ENCODE results near the gene PDCD1. TPM values are rescaled to one million over a fixed set of nuclear protein-coding genes. Genes with fewer than 3 reads are reported as not detected.

The PDCD1 gene
- total RNA-seq, 2 donors from 2014 or later = 22.5 to 25.4 TPM

DNA sequence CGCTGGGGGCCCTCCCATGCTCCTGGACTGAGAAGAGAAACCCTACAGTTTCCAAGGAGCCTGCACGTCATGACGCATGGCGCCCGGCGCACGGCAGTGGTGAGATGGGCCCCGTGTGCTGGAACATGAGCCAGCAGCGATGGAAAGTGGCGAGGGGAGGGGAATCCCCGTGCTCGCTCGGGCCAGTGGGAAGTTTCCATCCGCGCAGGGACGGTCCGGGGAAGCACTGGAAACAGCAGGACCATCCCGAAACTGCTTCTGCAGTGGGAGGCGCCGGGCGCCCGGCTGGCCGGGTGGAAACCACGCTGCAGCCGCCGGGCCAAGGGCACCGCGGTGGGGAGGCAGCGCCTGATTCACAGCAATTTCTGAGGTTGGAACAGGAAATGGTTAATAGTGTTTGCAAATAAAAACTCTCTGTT lies 4.9 kb upstream of the PDCD1 start:
- ATAC-seq (peak; percentile 34 to 67), DNase-seq (ENCODE audit: low spot score in 2 of 2) (peak; percentile 50 to 88)
- Mint-ChIP-seq H3K9me3 (peaks cover 11 to 26% of the 10 kb centered on the region in 2 donors), H3K27ac (peak overlapping the region; percentile 55 to 83), H3K36me3 (peaks cover 5 to 23% of the 10 kb centered on the region in 2 donors)

DNA sequence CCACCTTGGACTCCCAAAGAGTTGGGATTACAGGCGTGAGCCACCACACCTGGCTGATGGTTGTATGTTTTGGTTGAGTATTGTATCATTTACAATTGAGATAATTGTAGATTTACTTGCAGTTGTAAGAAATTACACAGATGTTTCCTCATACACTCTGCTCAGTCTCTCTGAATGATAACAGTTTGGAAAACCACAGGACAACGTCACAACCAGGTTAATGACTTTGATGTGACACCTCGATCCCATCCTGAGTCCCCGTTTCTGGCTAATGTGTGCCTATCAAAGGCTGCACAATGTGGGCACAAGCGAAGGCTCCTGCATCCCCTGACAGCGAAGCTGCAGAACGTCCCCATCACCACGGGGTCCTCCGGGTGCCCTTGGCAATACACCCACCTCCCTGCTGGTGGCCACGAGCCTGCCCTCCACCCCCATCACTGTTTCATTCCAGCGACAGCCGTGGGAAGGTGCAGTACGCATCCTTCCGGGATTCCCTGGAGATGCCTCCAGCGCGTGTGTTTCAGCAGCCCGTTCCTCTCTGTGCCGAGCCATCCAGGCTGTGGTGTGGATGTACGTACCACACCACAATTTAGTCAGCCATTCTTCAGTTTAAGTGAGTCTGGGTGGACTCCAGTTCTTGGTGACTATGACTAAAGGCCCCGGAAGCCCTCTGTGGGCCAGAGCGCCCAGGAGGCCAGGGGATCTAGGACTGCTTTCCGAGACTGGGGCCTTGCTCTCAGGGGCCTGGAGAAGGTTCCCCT lies 4.3 kb upstream of the PDCD1 start:
- no peak for DNase-seq (ENCODE audit: low spot score in 2 of 2)
- peaks cover 11 to 26% of the 10 kb centered on the region in 2 donors for H3K9me3 Mint-ChIP-seq
- H3K27ac Mint-ChIP-seq = peak overlapping the region; percentile 55 to 83
- peaks cover 5 to 26% of the 10 kb centered on the region in 2 donors for H3K36me3 Mint-ChIP-seq
- no peak for ATAC-seq

DNA sequence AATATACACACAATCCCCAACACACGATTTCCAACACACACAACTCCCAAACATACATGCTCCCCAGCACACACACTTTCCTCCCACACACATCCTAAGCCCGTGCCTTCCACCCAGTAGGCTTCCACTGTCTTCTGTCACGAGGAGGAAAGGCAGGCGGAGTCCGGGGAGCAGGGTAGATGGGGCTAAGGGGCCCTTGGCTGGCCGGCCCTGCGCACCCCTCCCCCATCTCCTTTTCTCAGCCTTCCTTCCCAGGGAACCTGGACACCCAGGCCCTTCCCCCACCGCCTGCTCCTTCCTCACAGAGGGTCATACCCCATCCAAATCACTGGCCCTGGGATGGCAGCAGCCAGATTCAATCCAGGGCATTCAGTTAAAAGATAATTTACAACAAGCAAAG lies 3.4 kb upstream of the PDCD1 start:
- peak overlapping the region; percentile 6 to 20 for H3K27ac Mint-ChIP-seq

DNA sequence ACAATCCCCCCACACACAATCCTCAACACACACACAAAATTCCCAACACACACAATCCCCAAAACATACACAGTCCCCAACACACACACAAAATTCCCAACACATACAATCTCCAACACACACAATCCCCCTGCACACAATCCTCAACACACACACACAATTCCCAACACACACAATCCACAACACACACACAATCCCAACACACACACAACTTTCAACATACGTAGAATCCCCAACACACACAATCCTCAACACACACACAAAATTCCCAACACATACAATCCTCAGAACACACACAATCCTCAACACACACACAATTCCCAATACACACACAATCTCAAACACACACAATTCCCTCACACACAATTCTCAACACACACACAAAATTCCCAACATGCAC lies 2.6 kb upstream of the PDCD1 start:
- ATAC-seq (no peak), DNase-seq (ENCODE audit: low spot score in 2 of 2) (no peak)
- Mint-ChIP-seq H3K27ac (peak overlapping the region; percentile 20 to 44), H3K36me3 (peaks cover 10 to 27% of the 10 kb centered on the region in 2 donors), H3K9me3 (peaks cover 11 to 26% of the 10 kb centered on the region in 2 donors)

More for the DNA sequence above, 3.4 kb upstream of the PDCD1 start:
- H3K36me3 Mint-ChIP-seq = peaks cover 5 to 27% of the 10 kb centered on the region in 2 donors
- ATAC-seq (no peak), DNase-seq (ENCODE audit: low spot score in 2 of 2) (no peak)
- peaks cover 11 to 26% of the 10 kb centered on the region in 2 donors for H3K9me3 Mint-ChIP-seq

DNA sequence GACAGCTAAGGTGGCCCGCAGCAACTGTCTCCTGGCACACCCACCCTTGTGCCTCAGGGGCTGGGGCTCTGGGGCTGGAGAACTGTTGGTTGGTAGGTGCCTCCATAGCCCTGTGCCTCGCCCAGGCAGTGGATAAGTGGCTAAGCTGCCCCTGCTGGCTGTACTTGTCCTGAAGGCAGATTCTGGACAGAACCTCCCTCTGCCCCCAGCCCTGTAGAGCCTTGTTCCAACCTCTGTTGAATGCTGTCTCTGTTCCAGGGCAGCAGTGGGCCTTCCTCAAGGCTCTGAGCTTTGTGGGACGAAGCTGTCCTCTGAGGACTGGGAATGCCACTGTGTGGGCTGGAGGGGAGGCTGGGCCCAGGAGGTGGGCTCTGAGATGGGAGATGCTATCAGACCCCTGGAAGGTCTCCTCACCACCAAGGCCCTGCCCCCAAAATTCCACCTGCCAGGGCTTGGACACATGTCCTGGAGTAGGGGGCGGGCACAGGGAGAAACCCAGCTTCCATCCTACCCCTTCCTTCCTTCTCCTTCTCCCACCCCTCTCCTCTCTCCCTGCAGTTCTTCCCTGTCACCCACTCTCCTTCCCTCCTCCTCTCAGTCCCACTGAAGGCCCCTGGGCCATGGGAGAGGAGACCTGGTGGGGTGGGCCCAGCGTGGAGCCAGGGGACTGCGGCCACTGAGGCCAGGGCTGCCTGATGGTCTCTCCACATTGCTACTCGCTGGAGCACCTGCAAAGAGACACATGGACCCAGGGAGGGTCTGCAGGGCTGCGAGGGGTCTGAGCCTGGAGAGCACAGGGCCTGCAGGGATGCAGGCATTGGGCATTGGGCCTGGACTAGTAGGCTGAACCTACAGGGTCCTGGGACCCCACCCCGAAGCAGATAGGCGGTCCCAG lies 1.7 kb upstream of the PDCD1 start:
- DNase-seq (ENCODE audit: low spot score in 2 of 2) (no peak), ATAC-seq (peak; percentile 23 to 55)
- Mint-ChIP-seq H3K27ac (peak overlapping the region; percentile 5 to 94), H3K9me3 (peaks cover 11 to 26% of the 10 kb centered on the region in 2 donors), H3K36me3 (peaks cover 10 to 27% of the 10 kb centered on the region in 2 donors)

DNA sequence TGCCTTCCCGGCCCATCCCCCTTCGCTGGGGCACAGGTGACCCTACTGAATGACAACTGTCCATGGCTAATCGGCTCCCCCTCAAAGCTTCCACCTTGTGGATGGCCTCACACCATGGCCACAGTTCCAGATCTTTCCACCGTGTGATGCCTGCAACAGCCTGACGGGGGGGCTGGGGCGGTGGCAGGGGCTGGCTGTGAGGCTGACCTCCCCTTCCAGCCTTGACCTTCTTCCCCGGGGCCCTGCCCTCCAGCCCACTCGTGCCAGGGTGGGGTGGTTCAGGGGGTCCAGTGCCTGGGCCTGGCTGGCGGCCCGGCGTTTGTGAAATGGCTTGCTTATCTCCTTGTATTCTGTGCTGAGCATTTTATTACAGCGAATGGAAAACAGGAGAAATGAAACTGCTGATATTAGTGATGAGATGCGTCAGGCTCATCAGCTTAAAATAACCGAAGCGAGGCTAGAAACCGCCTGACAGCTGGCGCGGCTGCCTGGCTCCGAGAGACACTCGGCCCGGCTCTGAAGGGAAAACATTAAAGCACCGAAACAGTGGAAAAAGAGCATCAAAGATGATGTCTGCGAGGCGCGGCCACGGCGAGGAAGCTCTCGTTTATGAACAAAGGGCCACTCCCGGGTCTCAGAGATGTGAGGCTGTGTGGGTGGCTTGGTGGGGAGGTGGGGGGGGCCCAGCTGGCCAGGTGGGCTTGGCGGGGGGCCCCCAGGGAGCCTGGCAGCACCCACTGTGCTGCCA lies 916 bp upstream of the PDCD1 start:
- Mint-ChIP-seq H3K9me3 (peaks cover 7 to 20% of the 10 kb centered on the region in 2 donors), H3K27ac (peak overlapping the region; percentile 85 to 94), H3K36me3 (peaks cover 10 to 27% of the 10 kb centered on the region in 2 donors)
- ATAC-seq = peak; percentile 61 to 70
- DNase-seq (ENCODE audit: low spot score in 2 of 2) = peak; percentile 69 to 83

DNA sequence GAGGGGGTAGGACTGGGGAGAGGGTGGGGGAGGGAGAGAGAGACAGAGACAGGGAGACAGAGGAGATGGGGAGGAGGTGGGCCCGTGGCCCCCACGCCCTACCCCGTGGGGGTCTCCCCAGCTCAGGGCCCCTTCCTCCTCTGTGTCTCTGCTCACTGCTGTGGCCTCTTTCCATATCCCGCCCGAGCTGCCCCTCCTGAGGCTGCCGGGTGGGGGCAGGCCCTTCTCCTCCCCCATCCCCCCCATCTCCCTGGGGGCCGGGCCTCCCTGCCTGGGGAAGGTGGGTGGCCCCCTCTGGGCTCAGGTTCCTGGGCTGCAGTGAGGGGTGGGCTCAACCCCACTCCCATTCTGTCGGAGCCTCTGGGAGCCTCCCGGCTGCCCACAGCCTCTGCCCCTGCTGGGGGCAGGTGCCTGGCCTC lies 332 bp upstream of the PDCD1 start:
- peak overlapping the region in 1 of 2 donors; percentile 94 for H3K27ac Mint-ChIP-seq
- DNase-seq (ENCODE audit: low spot score in 2 of 2) (peak in 1 of 2 donors; percentile 65), ATAC-seq (peak in 1 of 2 donors; percentile 44)
- H3K9me3 Mint-ChIP-seq = peaks cover 1 to 14% of the 10 kb centered on the region in 2 donors
- H3K36me3 Mint-ChIP-seq = peaks cover 6 to 22% of the 10 kb centered on the region in 2 donors

DNA sequence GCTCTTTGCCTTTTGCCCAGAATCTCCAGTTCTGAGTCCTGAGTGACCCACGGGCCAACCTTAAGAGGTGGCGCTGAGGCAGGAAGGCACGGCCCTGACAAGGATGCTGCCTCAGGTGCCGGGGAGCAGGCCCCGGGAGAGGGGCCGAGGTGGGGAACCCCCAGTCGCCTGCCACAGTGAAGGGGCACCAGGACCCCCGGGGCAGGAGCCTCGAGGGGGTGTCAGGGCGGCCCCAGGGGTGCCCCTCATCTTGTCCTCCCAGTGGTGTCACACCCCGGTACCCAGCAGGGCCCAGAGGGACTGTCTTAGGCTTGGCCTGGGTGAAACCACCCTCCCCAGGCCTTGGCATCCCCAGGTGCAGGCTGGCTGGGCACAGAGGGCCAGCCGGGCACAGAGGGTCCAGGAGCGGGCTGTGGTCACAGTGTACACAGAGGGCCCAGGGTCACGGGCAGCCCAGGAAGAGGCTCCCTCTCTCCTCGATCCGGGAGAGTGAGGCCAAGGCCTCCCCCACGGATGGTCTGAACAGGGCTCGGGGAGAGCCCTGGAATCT lies 1.0 kb downstream of the PDCD1 start:
- H3K27ac Mint-ChIP-seq = peak overlapping the region in 1 of 2 donors; percentile 94
- peaks cover 5 to 19% of the 10 kb centered on the region in 2 donors for H3K36me3 Mint-ChIP-seq
- ATAC-seq (no peak), DNase-seq (ENCODE audit: low spot score in 2 of 2) (no peak)
- peaks cover 0 to 12% of the 10 kb centered on the region in 2 donors for H3K9me3 Mint-ChIP-seq

DNA sequence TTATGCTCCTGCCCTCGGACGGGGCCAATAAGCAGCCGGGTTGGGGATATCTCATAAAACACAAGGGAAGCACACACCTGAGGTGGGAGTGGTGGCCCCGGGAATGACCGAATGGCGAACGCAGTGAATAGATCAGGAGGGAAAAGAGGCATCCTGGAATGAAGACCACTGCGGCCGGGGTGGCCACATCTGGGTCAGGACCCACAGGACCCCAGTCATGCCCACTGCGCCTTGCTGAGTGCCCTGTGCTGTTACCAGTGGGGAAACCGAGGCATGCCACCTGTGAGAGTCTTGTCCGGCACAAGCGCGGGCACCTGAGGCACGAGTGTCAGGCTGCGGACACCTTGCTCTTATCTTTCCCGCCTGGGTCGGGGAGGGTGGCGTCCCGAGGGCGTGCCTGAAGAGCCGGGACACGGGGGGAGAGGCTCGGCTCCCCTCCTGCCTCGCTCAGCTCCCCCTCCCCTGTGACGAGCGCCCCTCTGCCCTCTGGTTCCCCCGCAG lies 1.6 kb downstream of the PDCD1 start:
- Mint-ChIP-seq H3K9me3 (peaks cover 0 to 11% of the 10 kb centered on the region in 2 donors), H3K36me3 (peaks cover 5 to 15% of the 10 kb centered on the region in 2 donors), H3K27ac (no peak overlapping the region)
- DNase-seq (ENCODE audit: low spot score in 2 of 2) (no peak), ATAC-seq (no peak)

DNA sequence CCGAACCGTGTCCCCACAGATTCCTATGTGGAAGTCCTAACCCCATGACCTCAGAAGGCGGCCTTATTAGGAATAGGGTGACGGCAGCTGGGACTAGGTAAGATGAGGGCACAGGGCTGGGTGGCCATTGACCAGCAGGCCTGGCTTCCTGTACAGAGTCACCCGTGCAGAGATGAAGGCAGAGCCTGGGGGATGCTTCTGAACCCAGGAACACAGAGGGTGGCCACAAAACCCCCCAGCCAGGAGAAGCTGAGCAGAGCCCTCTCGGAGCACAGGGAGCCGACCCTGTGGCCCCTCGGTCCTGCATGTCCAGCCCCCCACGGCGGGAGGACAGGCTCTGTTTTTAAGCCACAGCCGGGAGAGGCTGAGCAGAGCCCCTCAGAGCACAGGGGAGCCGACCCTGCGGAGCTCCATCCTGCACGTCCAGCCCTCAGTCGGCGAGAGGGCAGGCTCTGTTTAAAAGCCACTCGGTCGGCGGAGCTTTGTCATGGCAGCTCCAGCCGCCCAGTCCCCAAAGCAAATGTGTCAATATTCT lies 2.7 kb downstream of the PDCD1 start:
- H3K36me3 Mint-ChIP-seq = peaks cover 4 to 5% of the 10 kb centered on the region in 2 donors
- ATAC-seq = no peak
- H3K27ac Mint-ChIP-seq = no peak overlapping the region
- no peaks in the 10 kb centered on the region for H3K9me3 Mint-ChIP-seq
- DNase-seq (ENCODE audit: low spot score in 2 of 2) = no peak

DNA sequence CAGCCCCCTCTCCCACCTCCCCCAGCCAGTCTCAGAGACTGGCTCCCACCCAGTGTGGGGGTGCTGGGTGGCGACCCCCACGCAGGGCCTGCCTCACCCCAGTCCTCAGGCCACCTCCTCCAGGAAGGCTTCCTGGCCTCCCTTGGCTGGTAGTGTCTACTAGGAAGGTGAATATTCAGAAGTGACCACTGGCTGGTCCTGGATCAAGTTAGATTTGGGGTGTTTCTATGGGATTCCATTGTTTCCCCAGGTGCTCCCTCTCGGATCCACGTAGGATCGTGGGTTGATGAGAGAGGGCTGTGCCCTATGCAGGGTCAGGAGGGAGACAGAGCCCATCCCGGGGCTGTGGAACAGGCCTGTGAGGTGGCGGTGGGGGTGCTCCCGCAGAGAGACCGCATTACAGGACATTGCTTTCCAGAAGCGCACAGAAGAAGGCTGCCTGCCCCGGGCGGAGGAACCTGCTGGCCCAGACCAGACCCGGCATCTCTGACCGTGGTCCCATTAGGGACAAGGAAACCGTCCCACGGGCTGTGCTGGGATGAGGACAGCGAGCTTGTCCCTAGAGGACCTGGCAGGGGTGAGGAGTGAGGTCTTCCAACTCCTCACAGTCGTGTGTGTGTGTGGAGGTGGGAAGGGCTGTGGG lies 3.3 kb downstream of the PDCD1 start:
- H3K9me3 Mint-ChIP-seq = no peaks in the 10 kb centered on the region
- H3K27ac Mint-ChIP-seq = no peak overlapping the region
- peaks cover 4 to 5% of the 10 kb centered on the region in 2 donors for H3K36me3 Mint-ChIP-seq
- no peak for ATAC-seq
- peak in 1 of 2 donors; percentile 53 for DNase-seq (ENCODE audit: low spot score in 2 of 2)

DNA sequence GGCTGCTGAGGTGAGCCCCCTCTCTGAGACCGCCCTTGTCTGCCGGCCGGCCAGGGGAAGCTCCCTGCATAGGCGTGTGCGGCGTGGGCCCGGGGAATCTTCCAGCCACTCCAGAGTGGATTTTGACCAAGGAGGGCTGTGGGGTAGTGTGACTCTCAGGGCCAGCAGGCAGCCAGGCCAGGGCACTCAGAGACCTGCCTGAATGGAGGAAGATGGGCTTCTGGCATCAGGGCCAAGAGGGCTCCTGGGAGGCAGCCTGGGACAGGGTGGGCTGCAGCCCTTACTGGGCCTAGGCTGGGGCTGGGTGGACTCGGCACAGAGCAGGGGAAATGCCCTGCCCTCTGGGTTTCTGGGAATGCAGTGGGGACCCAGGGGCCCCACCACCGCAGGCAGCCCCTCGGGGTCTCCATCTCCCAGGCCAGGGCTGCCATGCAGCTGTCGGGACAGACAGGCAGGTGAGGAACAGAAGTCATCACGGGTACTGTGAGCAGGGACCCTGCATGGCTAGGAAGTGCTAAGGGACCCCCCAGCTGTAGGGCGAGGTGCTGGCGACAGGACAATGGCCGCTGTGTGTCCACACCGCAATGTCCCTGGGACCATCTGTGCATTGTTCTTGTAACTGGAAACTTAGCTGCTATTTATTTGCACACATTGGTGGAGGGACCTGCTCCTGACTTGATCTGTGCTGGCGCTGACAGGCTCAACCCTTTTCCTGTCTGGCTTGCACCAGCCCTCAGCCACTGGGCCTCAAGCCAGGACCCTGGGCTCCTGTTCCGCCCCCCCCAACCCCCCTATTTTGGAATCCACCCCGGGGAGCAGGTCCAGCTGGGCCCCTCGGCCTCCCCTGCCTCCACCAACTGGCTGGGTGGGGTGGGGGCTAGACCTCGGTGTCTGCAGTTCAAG lies 4.1 kb downstream of the PDCD1 start:
- Mint-ChIP-seq H3K36me3 (peaks cover 4 to 5% of the 10 kb centered on the region in 2 donors), H3K27ac (no peak overlapping the region), H3K9me3 (no peaks in the 10 kb centered on the region)
- peak in 1 of 2 donors; percentile 51 for DNase-seq (ENCODE audit: low spot score in 2 of 2)
- no peak for ATAC-seq

DNA sequence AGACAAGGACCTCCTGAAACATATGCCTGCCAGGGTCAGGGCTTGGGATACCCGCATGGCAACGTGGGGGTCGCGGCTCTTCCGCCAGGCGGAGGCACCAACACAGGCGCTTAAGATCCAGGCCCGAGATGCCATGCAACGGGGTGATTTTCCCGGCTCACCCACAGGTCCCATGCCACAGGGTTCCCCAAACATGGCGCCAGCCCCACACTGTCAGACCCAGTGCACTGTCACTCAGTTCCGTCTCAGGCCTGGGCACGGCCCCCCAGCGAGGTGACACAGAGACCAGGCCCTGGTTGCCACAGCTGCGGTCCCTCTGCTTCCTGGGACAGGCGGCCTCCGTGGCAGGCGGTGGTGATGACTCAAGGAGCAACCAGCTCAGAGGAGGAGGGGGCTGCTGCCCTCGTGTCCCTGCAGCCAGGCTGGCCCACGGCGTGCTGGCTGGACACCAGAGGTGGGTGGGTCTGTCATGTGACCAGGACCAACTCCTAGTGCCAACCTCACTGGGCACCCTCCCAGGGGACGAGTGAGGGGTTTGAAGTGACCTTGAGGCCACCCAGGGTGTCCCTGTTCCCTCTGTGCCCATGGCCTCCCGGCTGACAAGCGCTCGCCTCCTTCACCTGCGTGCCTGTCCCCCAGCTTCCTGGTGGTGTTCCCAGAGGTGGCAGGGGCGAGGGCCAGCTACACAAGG lies 4.9 kb downstream of the PDCD1 start:
- peaks cover 4 to 5% of the 10 kb centered on the region in 2 donors for H3K36me3 Mint-ChIP-seq
- H3K27ac Mint-ChIP-seq = no peak overlapping the region
- no peak for DNase-seq (ENCODE audit: low spot score in 2 of 2)
- no peaks in the 10 kb centered on the region for H3K9me3 Mint-ChIP-seq
- ATAC-seq = peak in 1 of 2 donors; percentile 26

Data from activated naive CD4-positive, alpha-beta T cell treated with anti-CD3 and anti-CD28 coated beads, Interleukin-2, amount 50 U/mL, for 72 hours (primary cell).